HepG2 (cell line): ENCODE data around the gene ARHGAP15. TPM values are rescaled to one million over a fixed set of nuclear protein-coding genes. Genes with fewer than 3 reads are reported as not detected.

Experiments used
- ATAC-seq: fragments of 200-7000 bp; cut with Tn5 transposase; 3 replicates; pipeline ENCODE4 v1.9.1; 2020; ENCODE audit warnings: mild to moderate bottlenecking, moderate library complexity
- BruUV-seq: library from RNA; stranded (reverse); fragments of 400-500 nt; replicated peaks from 2 replicates; lab custom pipeline; 2021; lab: Mats Ljungman, UMichigan
- CTCF ChIA-PET: fragments of 300-600 bp; formaldehyde crosslinking; extraction: SDS; loops from one replicate; lab custom pipeline; 2021; ENCODE audit warnings: low total read pairs, inconsistent platforms, low intra/inter-chr PET ratio; lab: Yijun Ruan, JAX
- POLR2A ChIA-PET: fragments of 350-600 bp; sonication (Branson Sonifier 250); formaldehyde crosslinking; loops from one replicate; lab custom pipeline; 2020; ENCODE audit warnings: antibody characterized with exemption, inconsistent platforms; lab: Yijun Ruan, JAX
- DNase-seq: peaks from one replicate; pipeline ENCODE4 v3.0.0-alpha.2; 2015; ENCODE audit warnings: low spot score
- FAIRE-seq: peaks from 3 replicates; lab custom pipeline; 2011; peaks lifted over from hg19 to GRCh38; lab: Jason Lieb, UNC
- H2AFZ ChIP-seq: one replicate; pipeline ENCODE4 v1.6.1; 2011; ENCODE audit warnings: low read length, inconsistent platforms
- H3K27ac ChIP-seq: fragments of 300-600 bp; 3 replicates; pipeline ENCODE4 v1.8.0; 2011; ENCODE audit warnings: mixed run types, mild to moderate bottlenecking, mixed read lengths, low read length, inconsistent platforms; ENCODE audit not compliant: insufficient read depth; ENCODE audit errors: extremely low read length
- H3K27me3 ChIP-seq, 2 experiments: fragments of 200-600 bp in 1 of 2; 2 replicates in 1 of 2; 3 replicates in 1 of 2; pipeline versions ENCODE4 v1.6.0 to v1.8.0; 2011; ENCODE audit warnings: low read length in 2 of 2, mild to moderate bottlenecking in 2 of 2, moderate library complexity in 2 of 2, inconsistent platforms in 1 of 2; ENCODE audit not compliant: insufficient read depth in 2 of 2, control insufficient read depth in 1 of 2
- H3K36me3 ChIP-seq, 2 experiments: fragments of 200-600 bp in 1 of 2; replicated peaks in 1 of 2; 2 replicates in 1 of 2; 3 replicates in 1 of 2; pipeline versions ENCODE4 v1.5.1 to v1.8.0; 2011; ENCODE audit warnings: low read length in 2 of 2, inconsistent platforms in 1 of 2; ENCODE audit not compliant: insufficient read depth in 2 of 2, control insufficient read depth in 1 of 2
- H3K4me1 ChIP-seq: 2 replicates; pipeline ENCODE4 v1.5.1; 2012; ENCODE audit warnings: low read length, inconsistent platforms; ENCODE audit not compliant: insufficient read depth
- H3K4me2 ChIP-seq: 2 replicates; pipeline ENCODE4 v1.6.0; 2011; ENCODE audit warnings: low read depth, low read length, inconsistent platforms
- H3K4me3 ChIP-seq, 3 experiments: fragments of 200-600 bp in 1 of 3; sonication (generic), shearing (Covaris generic) in 1 of 3; replicated peaks in 1 of 3; 2 replicates each; pipeline ENCODE4 v1.5.1; 2011 to 2016; ENCODE audit warnings: low read length in 3 of 3, inconsistent platforms in 2 of 3, low read depth in 2 of 3, mild to moderate bottlenecking in 2 of 3, control low read depth in 1 of 3, mixed read lengths in 1 of 3; ENCODE audit not compliant: insufficient read depth in 1 of 3
- H3K79me2 ChIP-seq: one replicate; pipeline ENCODE4 v1.6.1; 2011; ENCODE audit warnings: low read length, inconsistent platforms; ENCODE audit not compliant: insufficient read depth
- H3K9ac ChIP-seq: 2 replicates; pipeline ENCODE4 v1.6.0; 2011; ENCODE audit warnings: mild to moderate bottlenecking, low read depth, low read length, inconsistent platforms; ENCODE audit not compliant: insufficient read depth
- H3K9me3 ChIP-seq: 2 replicates; pipeline ENCODE4 v1.5.1; 2012; ENCODE audit warnings: mild to moderate bottlenecking, low read length
- H4K20me1 ChIP-seq: 2 replicates; pipeline ENCODE4 v1.6.0; 2011; ENCODE audit warnings: inconsistent platforms, mild to moderate bottlenecking, low read length, moderate library complexity; ENCODE audit not compliant: insufficient read depth
- BATF2 ChIP-seq: sonication (generic); formaldehyde crosslinking; IDR thresholded peaks from 2 replicates; pipeline ENCODE4 v1.8.0; 2022; ENCODE audit warnings: mild to moderate bottlenecking, missing genetic modification reagents, moderate library complexity
- DPF2 ChIP-seq: sonication (generic); formaldehyde crosslinking; IDR thresholded peaks from 2 replicates; pipeline ENCODE4 v1.4.0; 2020; ENCODE audit warnings: mild to moderate bottlenecking, low read depth, missing genetic modification reagents, borderline replicate concordance
- FIP1L1 ChIP-seq: fragments of 200-400 bp; formaldehyde crosslinking; IDR thresholded peaks from 2 replicates; pipeline ENCODE4 v1.6.1; 2018; ENCODE audit warnings: low read depth, mild to moderate bottlenecking, low read length, moderate library complexity, borderline replicate concordance; ENCODE audit not compliant: insufficient read depth
- KLF12 ChIP-seq: sonication (generic); formaldehyde crosslinking; IDR thresholded peaks from 2 replicates; pipeline ENCODE4 v1.4.0; 2020; ENCODE audit warnings: missing genetic modification reagents, borderline replicate concordance
- MXD1 ChIP-seq: sonication (generic); formaldehyde crosslinking; IDR thresholded peaks from 2 replicates; pipeline ENCODE4 v1.4.0; 2020; ENCODE audit warnings: mild to moderate bottlenecking, missing genetic modification reagents
- POLR2G ChIP-seq: fragments of 200-400 bp; formaldehyde crosslinking; IDR thresholded peaks from 2 replicates; pipeline ENCODE4 v1.6.1; 2018; ENCODE audit warnings: mild to moderate bottlenecking, low read depth, low read length, moderate library complexity
- RERE ChIP-seq: IDR thresholded peaks from 2 replicates; pipeline ENCODE4 v1.6.1; 2016; ENCODE audit warnings: low read depth, missing genetic modification reagents, missing compliant biosample characterization
- ZKSCAN5 ChIP-seq: sonication (generic); formaldehyde crosslinking; IDR thresholded peaks from 2 replicates; pipeline ENCODE4 v1.5.1; 2020; ENCODE audit warnings: mild to moderate bottlenecking, missing genetic modification reagents
- ZNF333 ChIP-seq: sonication (generic); formaldehyde crosslinking; IDR thresholded peaks from 2 replicates; pipeline ENCODE4 v1.4.0; 2020; ENCODE audit warnings: mild to moderate bottlenecking, missing genetic modification reagents, borderline replicate concordance
- ZNF530 ChIP-seq: sonication (generic); formaldehyde crosslinking; IDR thresholded peaks from 2 replicates; pipeline ENCODE4 v1.5.0; 2020; ENCODE audit warnings: low read depth, mild to moderate bottlenecking, missing genetic modification reagents
- ZNF790 ChIP-seq: sonication (generic); formaldehyde crosslinking; IDR thresholded peaks from 2 replicates; pipeline ENCODE4 v1.8.0; 2022; ENCODE audit warnings: missing genetic modification reagents, mild to moderate bottlenecking, borderline replicate concordance
- WGBS: methylation state at CpG from one replicate; pipeline ENCODE4 v1.1.6; 2017; ENCODE audit warnings: low lambda C conversion rate; 5-methylcytosine and 5-hydroxymethylcytosine counted together
- in situ Hi-C: cut with HindIII; loops from 2 replicates; pipeline ENCODE4 v1.10.0; 2017; ENCODE audit warnings: low pct_unique_long_range_greater_than_20kb; ENCODE audit not compliant: extremely low pct_ligation_motif_present
- intact Hi-C: fragments of 100-400 bp; cut with micrococcal nuclease; formaldehyde crosslinking; loops from one replicate; pipeline ENCODE4 v1.10.0; 2022; ENCODE audit not compliant: unreplicated experiment
- polyA plus RNA-seq, 8 experiments: library from polyadenylated mRNA; depleted of rRNA in 3 of 8; stranded (reverse) in 7 of 8; unstranded in 1 of 8; fragments of >200 nt; fragmentation: Illumina TruSeq in 4 of 8; extraction: Trizol in 4 of 8; gene quantifications; 2 replicates each; pipeline versions ENCODE4 v1.2.1 to v1.2.3, GENCODE V29; 2011 to 2016; ENCODE audit warnings: low read depth in 4 of 8, missing spikeins in 1 of 8, mixed read lengths in 1 of 8; ENCODE audit not compliant: insufficient read depth in 1 of 8
- total RNA-seq, 5 experiments: library from RNA; depleted of rRNA; stranded (reverse); fragments of >200 nt; fragmentation: Illumina TruSeq; extraction: Trizol; gene quantifications; 2 replicates each; pipeline ENCODE4 v1.2.3, GENCODE V29; 2016; ENCODE audit warnings: low read depth in 1 of 5
- TF ChIP-seq, protein P1 (sequence below): sonication (generic); formaldehyde crosslinking; IDR thresholded peaks from 2 replicates; pipeline ENCODE4 v1.8.0; 2022; ENCODE audit warnings: missing genetic modification reagents, low read depth, mild to moderate bottlenecking, borderline replicate concordance
- TF ChIP-seq, protein P2 (sequence below): sonication (generic); formaldehyde crosslinking; IDR thresholded peaks from 2 replicates; pipeline ENCODE4 v1.8.1; 2023; ENCODE audit warnings: mild to moderate bottlenecking, missing genetic modification reagents, borderline replicate concordance
- TF ChIP-seq, protein P3 (sequence below): sonication (generic); formaldehyde crosslinking; IDR thresholded peaks from 2 replicates; pipeline ENCODE4 v1.5.0; 2020; ENCODE audit warnings: missing genetic modification reagents

Gene ARHGAP15
- total and polyA plus RNA-seq, 2 of the 13 experiments (the other 11 are each of a cell fraction or from before 2014, with no cell fraction given): 0.04 TPM; not detected in 1

- intact Hi-C loops (no loop called here), in situ Hi-C loops (no loop called here)
- WGBS: 0% methylated on average over 3 of the region's 3 CpGs
- H3K4me1 ChIP-seq: no peaks in the 10 kb centered on the region
- no peaks in the 10 kb centered on the region for H3K27me3 ChIP-seq
- H3K27ac ChIP-seq: no peak overlapping the region
- no peak for FAIRE-seq
- no peak for DNase-seq
- no peaks in the 10 kb centered on the region for H3K9me3 ChIP-seq
- no peak overlapping the region for H3K4me3 ChIP-seq
- no peak overlapping the region for H2AFZ ChIP-seq
- no peaks in the 10 kb centered on the region for H4K20me1 ChIP-seq
- no TSS peak for BruUV-seq
- POLR2A ChIA-PET: no interaction called here
- CTCF ChIA-PET: no interaction called here
- H3K4me2 ChIP-seq: no peak overlapping the region
- no peaks in the 10 kb centered on the region for H3K79me2 ChIP-seq
- H3K9ac ChIP-seq: no peak overlapping the region
- ATAC-seq: no peak
- TF ChIP-seq RERE (no peak), ZNF333 (CRISPR knock-in tag) (no peak), KLF12 (CRISPR knock-in tag) (no peak), POLR2G (no peak), ZNF790 (no peak), FIP1L1 (no peak), BATF2 (CRISPR knock-in tag) (no peak), DPF2 (CRISPR knock-in tag) (no peak), ZKSCAN5 (CRISPR knock-in tag) (no peak), MXD1 (CRISPR knock-in tag) (no peak), ZNF530 (CRISPR knock-in tag) (no peak)
- TF ChIP-seq, protein P1, sequence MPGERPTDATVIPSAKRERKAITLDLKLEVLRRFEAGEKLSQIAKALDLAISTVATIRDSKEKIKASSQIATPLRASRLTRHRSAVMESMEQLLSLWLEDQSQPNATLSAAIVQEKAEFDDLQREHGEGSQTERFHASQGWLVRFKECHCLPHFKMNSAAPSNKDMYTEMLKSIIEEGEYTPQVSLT: no peak
- TF ChIP-seq, protein P2, sequence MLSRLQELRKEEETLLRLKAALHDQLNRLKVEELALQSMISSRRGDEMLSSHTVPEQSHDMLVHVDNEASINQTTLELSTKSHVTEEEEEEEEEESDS (CRISPR knock-in tag): no peak
- TF ChIP-seq, protein P3, sequence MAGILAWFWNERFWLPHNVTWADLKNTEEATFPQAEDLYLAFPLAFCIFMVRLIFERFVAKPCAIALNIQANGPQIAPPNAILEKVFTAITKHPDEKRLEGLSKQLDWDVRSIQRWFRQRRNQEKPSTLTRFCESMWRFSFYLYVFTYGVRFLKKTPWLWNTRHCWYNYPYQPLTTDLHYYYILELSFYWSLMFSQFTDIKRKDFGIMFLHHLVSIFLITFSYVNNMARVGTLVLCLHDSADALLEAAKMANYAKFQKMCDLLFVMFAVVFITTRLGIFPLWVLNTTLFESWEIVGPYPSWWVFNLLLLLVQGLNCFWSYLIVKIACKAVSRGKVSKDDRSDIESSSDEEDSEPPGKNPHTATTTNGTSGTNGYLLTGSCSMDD: no peak
- no peaks in the 10 kb centered on the region for H3K36me3 ChIP-seq
These were observed 551.7 kb downstream of the ARHGAP15 start for GRCh38 chr2:143680885-143681405.
